ENCODE data around the gene TLNRD1.

The TLNRD1 gene

GRCh38 chr15:80978685-80979329 lies 21.9 kb upstream of the TLNRD1 start:
- no peak for DNase-seq (ENCODE audit: low read depth)

GRCh38 chr15:80979538-80980200 lies 21.1 kb upstream of the TLNRD1 start:
- no peak for DNase-seq (ENCODE audit: low read depth)

- DNase-seq (ENCODE audit: low read depth) = no peak
Observed at GRCh38 chr15:80982205-80982604, 18.5 kb upstream of the TLNRD1 start.

DNA sequence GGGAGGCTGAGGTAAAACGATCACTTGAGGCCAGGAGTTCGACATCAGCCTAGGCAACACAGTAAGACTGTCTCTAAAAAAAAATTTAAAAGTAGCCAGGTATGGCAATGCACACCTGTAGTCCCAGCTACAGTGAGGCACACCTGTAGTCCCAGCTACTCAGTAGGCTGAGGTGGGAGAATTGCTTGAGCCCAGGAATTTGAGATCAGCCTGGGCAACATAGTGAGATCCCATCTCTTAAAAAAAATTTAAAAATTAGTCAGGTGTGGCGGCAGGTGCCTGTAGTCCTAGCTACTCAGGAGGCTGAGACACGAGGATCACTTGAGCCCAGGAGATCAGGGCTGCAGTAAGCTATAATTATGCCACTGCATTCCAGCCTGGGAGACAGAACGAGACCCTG lies 17.9 kb upstream of the TLNRD1 start:
- no peak for DNase-seq (ENCODE audit: low read depth)

DNA sequence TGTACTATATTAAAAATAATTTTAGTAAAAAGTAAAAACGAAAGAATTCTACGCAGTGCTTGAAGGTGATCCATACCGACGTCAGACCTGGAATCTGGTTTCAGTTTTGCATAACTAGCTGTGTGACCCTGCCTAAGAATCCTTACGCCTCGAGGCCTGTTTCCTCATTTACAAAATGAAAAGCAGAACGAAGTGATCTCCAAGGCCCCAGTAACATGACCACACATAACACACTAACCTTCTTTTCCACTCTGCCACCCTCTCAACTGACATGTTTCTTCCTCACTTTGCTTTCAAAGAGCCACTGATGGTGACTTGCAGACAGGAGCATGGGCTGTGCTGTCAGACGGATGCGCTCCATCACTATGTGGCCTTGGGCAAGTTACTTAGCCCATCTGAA lies 15.9 kb upstream of the TLNRD1 start:
- no peak for DNase-seq (ENCODE audit: low read depth)

- no peak for DNase-seq (ENCODE audit: low read depth)
Observed at GRCh38 chr15:80985981-80986380, 14.7 kb upstream of the TLNRD1 start.

GRCh38 chr15:80986487-80986886 lies 14.2 kb upstream of the TLNRD1 start:
- DNase-seq (ENCODE audit: low read depth) = no peak

GRCh38 chr15:80988148-80988796 lies 12.5 kb upstream of the TLNRD1 start:
- DNase-seq (ENCODE audit: low read depth) = no peak

GRCh38 chr15:80989081-80989517 lies 11.6 kb upstream of the TLNRD1 start:
- no peak for DNase-seq (ENCODE audit: low read depth)

- peak; percentile 91 for DNase-seq (ENCODE audit: low read depth)
Observed at GRCh38 chr15:80989518-80990478, 10.9 kb upstream of the TLNRD1 start, which contains the start of gene MESD. TSS of gene MESD (minus strand) at chr15:80989819. CDS start at chr15:80989791, 28 bp downstream.

- no peak for DNase-seq (ENCODE audit: low read depth)
Observed at GRCh38 chr15:80990955-80991354, 9.8 kb upstream of the TLNRD1 start.

GRCh38 chr15:80991421-80991820 lies 9.3 kb upstream of the TLNRD1 start:
- no peak for DNase-seq (ENCODE audit: low read depth)

- DNase-seq (ENCODE audit: low read depth) = no peak
Observed at GRCh38 chr15:80992006-80992405, 8.7 kb upstream of the TLNRD1 start.

DNA sequence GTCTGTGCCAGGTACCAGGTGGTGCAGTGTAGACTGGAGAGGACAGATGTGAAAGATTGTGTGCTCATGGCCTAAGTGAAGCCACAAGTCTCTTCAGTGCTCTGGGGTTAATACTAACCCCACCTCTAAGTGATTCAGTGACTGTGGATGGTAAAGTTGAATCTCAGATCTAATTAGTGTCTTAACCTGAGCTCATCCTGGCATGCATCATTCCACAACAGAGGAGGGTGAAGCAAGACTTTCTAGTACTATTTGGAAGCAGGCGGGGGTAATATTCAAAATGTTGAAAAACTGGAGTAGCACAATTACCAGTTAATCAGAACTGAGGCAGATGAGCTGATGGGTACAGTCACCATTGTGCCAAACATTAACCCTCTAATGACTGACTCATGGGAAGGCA lies 8.3 kb upstream of the TLNRD1 start:
- DNase-seq (ENCODE audit: low read depth) = no peak

DNA sequence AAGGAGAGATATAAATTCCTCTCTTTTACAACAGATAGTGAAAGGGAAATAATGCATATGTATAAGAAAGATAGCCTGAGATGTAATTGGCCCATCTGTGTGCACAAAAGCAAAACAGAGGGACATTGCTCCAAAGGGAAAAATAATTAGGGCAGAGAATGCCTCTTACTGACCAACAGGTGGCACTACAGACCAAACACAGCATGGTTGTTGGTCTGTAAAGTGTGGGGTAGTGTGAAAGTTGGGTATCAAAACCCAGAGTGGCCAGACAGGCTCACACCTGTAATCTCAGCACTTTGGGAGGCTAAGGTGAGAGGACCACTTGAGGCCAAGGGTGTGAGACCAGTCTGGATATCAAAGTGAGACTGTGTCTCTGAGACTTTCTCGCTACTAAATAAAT lies 4.5 kb upstream of the TLNRD1 start:
- DNase-seq (ENCODE audit: low read depth) = no peak

DNA sequence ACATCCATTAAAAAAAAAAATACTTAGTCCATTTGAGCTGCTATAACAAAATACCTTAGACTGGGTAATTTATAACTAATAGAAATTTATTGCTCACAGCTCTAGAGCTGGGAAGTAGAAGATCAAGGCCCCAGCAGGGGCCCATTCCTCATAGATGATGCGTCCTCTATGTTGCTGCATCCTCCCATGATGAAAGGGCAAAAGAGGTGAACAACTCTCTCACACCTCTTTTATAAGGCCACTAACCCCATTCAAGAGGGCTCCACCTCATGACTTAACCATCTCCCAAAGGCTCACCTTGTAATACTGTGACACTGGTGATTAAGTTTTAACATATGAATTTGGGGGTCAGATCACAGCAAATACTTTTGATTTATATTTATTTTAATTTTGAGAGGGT lies 3.0 kb upstream of the TLNRD1 start:
- DNase-seq (ENCODE audit: low read depth) = no peak

DNA sequence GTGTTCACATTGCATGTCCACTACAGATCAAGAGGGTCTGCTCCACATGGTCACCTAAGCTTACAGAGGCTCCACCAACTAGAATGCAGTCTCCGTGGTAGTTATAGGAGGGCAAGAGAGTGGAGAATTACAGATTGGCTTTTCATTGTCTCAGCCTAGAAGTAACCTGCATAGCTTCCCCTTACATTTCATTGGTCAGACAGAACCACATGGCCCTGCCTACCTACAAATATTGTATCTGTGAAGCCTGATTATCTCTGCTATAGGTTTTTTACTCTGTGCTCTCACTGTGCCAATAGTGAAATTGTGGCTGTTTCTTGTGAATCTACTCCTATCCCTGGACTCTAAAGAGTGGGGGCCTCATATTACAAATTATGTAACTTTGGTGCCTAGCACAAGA lies 2.5 kb upstream of the TLNRD1 start:
- no peak for DNase-seq (ENCODE audit: low read depth)

DNA sequence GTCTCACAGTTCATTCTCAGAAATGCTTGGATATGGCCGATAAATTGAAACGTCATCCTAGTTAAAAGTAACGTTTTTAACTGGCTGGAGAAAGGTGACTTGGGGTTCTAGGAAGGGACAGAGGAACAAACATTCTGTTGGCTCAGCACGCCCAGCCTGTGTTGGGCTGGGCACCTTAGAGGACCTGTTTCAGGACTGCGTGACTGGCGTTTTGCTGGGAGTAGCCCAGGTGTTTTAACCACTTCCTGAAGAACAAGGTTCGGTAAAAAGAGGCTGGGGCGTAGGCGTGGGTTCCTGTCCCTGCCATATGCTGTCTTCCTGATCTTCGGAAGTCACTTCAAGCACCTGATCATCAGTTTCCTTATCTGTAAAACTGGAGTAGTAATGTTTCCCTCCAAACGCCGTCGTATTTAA lies 1.1 kb upstream of the TLNRD1 start:
- peak; percentile 52 for DNase-seq (ENCODE audit: low read depth)

DNA sequence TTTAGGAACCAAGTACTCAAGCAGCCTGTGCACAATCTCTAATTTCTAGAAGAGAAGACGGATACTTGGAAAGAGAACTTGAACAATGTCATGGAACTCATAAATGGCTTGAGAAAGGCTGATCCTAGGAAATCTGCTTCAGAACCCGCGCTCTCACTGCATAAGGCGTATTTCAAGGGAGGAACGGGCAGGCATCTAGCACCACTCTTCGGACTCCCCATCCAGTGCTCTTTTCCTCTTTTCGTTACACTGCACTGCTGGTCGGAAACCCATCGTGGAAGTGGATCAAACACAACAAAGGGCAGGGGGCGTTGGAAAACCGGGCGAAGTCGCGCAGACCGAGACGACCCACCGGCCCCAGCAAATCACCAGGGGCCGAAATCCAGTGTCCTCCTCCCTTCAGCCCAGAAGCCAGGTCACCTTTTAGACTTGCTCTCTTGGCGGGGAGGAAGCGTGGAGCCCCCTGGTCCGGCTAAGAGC lies 539 bp upstream of the TLNRD1 start:
- no peak for DNase-seq (ENCODE audit: low read depth)

GRCh38 chr15:81001152-81002008 lies 657 bp downstream of the TLNRD1 start:
- DNase-seq (ENCODE audit: low read depth) = peak; percentile 53

DNA sequence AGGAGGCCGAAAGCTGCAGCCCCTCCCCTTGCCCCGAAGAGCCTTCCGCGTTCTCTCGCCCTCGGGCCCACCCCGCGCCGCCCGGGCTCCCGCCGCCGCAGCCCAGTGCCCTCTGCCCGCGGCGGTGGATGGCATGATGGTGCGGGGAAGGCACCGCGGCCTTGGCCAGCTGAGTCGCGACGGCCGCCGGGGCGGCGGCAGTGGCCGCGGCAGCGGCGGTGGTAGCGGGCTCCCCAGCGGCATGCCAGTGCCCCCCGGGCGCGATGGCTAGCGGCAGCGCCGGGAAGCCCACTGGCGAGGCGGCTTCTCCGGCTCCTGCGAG lies 1.2 kb downstream of the TLNRD1 start:
- no peak for DNase-seq (ENCODE audit: low read depth)
